ENCODE measurements around the gene SETBP1. TPM values are rescaled to one million over a fixed set of nuclear protein-coding genes. Genes with fewer than 3 reads are reported as not detected.

The SETBP1 gene
- total RNA-seq, 1 experiment from 2014 or later = 0.05 TPM

DNA sequence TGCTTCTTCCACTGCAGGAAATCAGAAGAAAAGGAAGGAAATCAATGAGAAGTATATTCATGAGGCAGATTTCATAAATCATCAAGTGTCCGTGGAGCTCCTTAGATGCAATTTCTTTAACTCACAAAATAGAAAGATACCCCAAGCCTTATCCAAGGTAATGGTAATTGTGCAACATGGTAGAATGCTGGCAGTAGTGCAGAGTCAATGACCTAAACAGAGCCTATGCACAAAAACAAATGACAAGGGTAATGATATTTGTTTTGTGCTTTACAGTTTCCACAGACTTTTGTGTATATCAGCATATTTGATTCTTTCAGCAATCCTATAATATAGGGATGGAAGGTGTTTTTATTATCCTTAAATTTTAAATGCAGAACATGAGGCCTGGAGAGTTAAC is 102.7 kb downstream of the SETBP1 start:
- TF ChIP-seq ELF1 (IDR thresholded peaks at IDR 0.05; ENCODE audit: borderline replicate concordance, low read depth) (no peak), EZH2phosphoT487 (IDR thresholded peaks at IDR 0.05; ENCODE audit: borderline replicate concordance) (no peak), SIN3A (IDR thresholded peaks at IDR 0.05; ENCODE audit: low read depth) (no peak), RAD21 (IDR thresholded peaks at IDR 0.05; ENCODE audit: low read depth) (no peak), YY1 (IDR thresholded peaks at IDR 0.05; ENCODE audit: extremely low read depth, insufficient replicate concordance, low read depth, low read length) (no peak), POLR2AphosphoS5 (IDR thresholded peaks at IDR 0.05; ENCODE audit: low read depth, low read length) (no peak), CEBPB (IDR thresholded peaks at IDR 0.05; ENCODE audit: low read depth) (no peak), TCF7L2 (IDR thresholded peaks at IDR 0.05; ENCODE audit: borderline replicate concordance, extremely low read depth, insufficient read depth, insufficient read length) (no peak), FOSL1 (IDR thresholded peaks at IDR 0.05; ENCODE audit: low read depth) (no peak), ZNF274 (IDR thresholded peaks at IDR 0.05; ENCODE audit: low read depth, low read length) (no peak), ZFX (IDR thresholded peaks at IDR 0.05) (no peak), JUND (IDR thresholded peaks at IDR 0.05) (no peak)
- TF ChIP-seq, protein P1, sequence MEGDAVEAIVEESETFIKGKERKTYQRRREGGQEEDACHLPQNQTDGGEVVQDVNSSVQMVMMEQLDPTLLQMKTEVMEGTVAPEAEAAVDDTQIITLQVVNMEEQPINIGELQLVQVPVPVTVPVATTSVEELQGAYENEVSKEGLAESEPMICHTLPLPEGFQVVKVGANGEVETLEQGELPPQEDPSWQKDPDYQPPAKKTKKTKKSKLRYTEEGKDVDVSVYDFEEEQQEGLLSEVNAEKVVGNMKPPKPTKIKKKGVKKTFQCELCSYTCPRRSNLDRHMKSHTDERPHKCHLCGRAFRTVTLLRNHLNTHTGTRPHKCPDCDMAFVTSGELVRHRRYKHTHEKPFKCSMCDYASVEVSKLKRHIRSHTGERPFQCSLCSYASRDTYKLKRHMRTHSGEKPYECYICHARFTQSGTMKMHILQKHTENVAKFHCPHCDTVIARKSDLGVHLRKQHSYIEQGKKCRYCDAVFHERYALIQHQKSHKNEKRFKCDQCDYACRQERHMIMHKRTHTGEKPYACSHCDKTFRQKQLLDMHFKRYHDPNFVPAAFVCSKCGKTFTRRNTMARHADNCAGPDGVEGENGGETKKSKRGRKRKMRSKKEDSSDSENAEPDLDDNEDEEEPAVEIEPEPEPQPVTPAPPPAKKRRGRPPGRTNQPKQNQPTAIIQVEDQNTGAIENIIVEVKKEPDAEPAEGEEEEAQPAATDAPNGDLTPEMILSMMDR (IDR thresholded peaks at IDR 0.05 in 2 of 3, conservative IDR thresholded peaks at IDR 0.05 in 1 of 3; ENCODE audit: borderline replicate concordance in 1 of 3, insufficient read depth in 1 of 3, low read depth in 2 of 3, low read length in 2 of 3) = no peak
- TF ChIP-seq, protein P2, sequence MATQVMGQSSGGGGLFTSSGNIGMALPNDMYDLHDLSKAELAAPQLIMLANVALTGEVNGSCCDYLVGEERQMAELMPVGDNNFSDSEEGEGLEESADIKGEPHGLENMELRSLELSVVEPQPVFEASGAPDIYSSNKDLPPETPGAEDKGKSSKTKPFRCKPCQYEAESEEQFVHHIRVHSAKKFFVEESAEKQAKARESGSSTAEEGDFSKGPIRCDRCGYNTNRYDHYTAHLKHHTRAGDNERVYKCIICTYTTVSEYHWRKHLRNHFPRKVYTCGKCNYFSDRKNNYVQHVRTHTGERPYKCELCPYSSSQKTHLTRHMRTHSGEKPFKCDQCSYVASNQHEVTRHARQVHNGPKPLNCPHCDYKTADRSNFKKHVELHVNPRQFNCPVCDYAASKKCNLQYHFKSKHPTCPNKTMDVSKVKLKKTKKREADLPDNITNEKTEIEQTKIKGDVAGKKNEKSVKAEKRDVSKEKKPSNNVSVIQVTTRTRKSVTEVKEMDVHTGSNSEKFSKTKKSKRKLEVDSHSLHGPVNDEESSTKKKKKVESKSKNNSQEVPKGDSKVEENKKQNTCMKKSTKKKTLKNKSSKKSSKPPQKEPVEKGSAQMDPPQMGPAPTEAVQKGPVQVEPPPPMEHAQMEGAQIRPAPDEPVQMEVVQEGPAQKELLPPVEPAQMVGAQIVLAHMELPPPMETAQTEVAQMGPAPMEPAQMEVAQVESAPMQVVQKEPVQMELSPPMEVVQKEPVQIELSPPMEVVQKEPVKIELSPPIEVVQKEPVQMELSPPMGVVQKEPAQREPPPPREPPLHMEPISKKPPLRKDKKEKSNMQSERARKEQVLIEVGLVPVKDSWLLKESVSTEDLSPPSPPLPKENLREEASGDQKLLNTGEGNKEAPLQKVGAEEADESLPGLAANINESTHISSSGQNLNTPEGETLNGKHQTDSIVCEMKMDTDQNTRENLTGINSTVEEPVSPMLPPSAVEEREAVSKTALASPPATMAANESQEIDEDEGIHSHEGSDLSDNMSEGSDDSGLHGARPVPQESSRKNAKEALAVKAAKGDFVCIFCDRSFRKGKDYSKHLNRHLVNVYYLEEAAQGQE (IDR thresholded peaks at IDR 0.05; ENCODE audit: low read depth) = no peak
- TF ChIP-seq, protein P3, sequence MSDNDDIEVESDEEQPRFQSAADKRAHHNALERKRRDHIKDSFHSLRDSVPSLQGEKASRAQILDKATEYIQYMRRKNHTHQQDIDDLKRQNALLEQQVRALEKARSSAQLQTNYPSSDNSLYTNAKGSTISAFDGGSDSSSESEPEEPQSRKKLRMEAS (IDR thresholded peaks at IDR 0.05) = no peak
- TF ChIP-seq, protein P4, sequence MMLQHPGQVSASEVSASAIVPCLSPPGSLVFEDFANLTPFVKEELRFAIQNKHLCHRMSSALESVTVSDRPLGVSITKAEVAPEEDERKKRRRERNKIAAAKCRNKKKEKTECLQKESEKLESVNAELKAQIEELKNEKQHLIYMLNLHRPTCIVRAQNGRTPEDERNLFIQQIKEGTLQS (IDR thresholded peaks at IDR 0.05) = no peak
- H3K4me3 ChIP-seq (replicated peaks in 1 of 2; ENCODE audit: low read depth in 1 of 2, low read length in 2 of 2) = no peak overlapping the region
- H2AFZ ChIP-seq (ENCODE audit: low read depth, low read length, poor library complexity, severe bottlenecking) = no peak overlapping the region
- H3K9me2 ChIP-seq (ENCODE audit: insufficient read depth) = no peaks in the 10 kb centered on the region
- no peak overlapping the region for H3K4me2 ChIP-seq (ENCODE audit: low read length)
- H3K9ac ChIP-seq (ENCODE audit: low read length) = no peak overlapping the region
- ATAC-seq (no peak), DNase-seq (ENCODE audit: low read depth, low spot score) (no peak)
- H3K27me3 ChIP-seq (ENCODE audit: insufficient read depth, low read length) = no peaks in the 10 kb centered on the region
- peaks cover 6 to 26% of the 10 kb centered on the region in 2 experiments; a peak in 2 of 4 replicates for H3K9me3 ChIP-seq (ENCODE audit: control insufficient read depth in 1 of 2, insufficient read depth in 1 of 2, low read depth in 1 of 2, low read length in 2 of 2)
- intact Hi-C loops (cut with micrococcal nuclease) = no loop called here
- ChIA-PET CTCF (no interaction called here), RAD21 (ENCODE audit: low non-redundant PET in 1 of 2, low total read pairs in 2 of 2, uncharacterized antibody in 2 of 2, unreplicated experiment in 2 of 2) (no interaction called here), POLR2A (no interaction called here)
- no TSS peak for BruUV-seq (replicated peaks)
- H3K36me3 ChIP-seq (ENCODE audit: control insufficient read depth in 1 of 2, insufficient read depth in 2 of 2, low read length in 2 of 2) = no peaks in the 10 kb centered on the region
- no peak overlapping the region for H3K27ac ChIP-seq (ENCODE audit: low read depth, low read length)
- no peaks in the 10 kb centered on the region for H4K20me1 ChIP-seq (ENCODE audit: insufficient read depth)
- H3K4me1 ChIP-seq (ENCODE audit: control insufficient read depth in 1 of 2, insufficient read depth in 2 of 2, low read length in 2 of 2) = no peaks in the 10 kb centered on the region
- no peaks in the 10 kb centered on the region for H3K79me2 ChIP-seq (ENCODE audit: insufficient read depth, low read length)
